Hepatocyte (in vitro differentiated cells): ENCODE data around the gene OCA2. TPM values are rescaled to one million over a fixed set of nuclear protein-coding genes. Genes with fewer than 3 reads are reported as not detected.

Experiments used
- DNase-seq: peaks from one replicate; pipeline ENCODE4 v3.0.0-alpha.2; 2016; ENCODE audit warnings: low spot score
- H2AFZ ChIP-seq: fragments of 200-600 bp; sonication (generic); 2 replicates; pipeline ENCODE4 v1.6.0; 2016; ENCODE audit warnings: antibody characterized with exemption, mild to moderate bottlenecking
- H3K27ac ChIP-seq: fragments of 200-600 bp; sonication (generic); 2 replicates; pipeline ENCODE4 v1.5.1; 2016; ENCODE audit warnings: mild to moderate bottlenecking
- H3K27me3 ChIP-seq: fragments of 200-600 bp; sonication (generic); 2 replicates; pipeline ENCODE4 v1.6.1; 2016
- H3K36me3 ChIP-seq: fragments of 200-600 bp; sonication (generic); replicated peaks from 2 replicates; pipeline ENCODE4 v1.5.1; 2016; ENCODE audit warnings: low read depth; ENCODE audit not compliant: insufficient read depth
- H3K4me1 ChIP-seq: fragments of 200-600 bp; sonication (generic); 2 replicates; pipeline ENCODE4 v1.5.1; 2016; ENCODE audit warnings: mild to moderate bottlenecking, moderate library complexity; ENCODE audit not compliant: insufficient read depth
- H3K4me2 ChIP-seq: fragments of 200-600 bp; sonication (generic); 2 replicates; pipeline ENCODE4 v1.6.0; 2016
- H3K4me3 ChIP-seq: fragments of 200-600 bp; sonication (generic); 2 replicates; pipeline ENCODE4 v1.5.1; 2016; ENCODE audit warnings: mild to moderate bottlenecking
- H3K79me2 ChIP-seq: fragments of 200-600 bp; sonication (generic); 2 replicates; pipeline ENCODE4 v1.6.0; 2017; ENCODE audit warnings: mild to moderate bottlenecking
- H3K9me2 ChIP-seq: fragments of 200-600 bp; sonication (generic); replicated peaks from 2 replicates; pipeline ENCODE4 v1.6.0; 2017; ENCODE audit warnings: mild to moderate bottlenecking; ENCODE audit not compliant: insufficient read depth
- H3K9me3 ChIP-seq: fragments of 200-600 bp; sonication (generic); 2 replicates; pipeline ENCODE4 v1.5.1; 2016; ENCODE audit warnings: low read depth, mild to moderate bottlenecking
- H4K20me1 ChIP-seq: fragments of 200-600 bp; sonication (generic); 2 replicates; pipeline ENCODE4 v1.6.0; 2016; ENCODE audit warnings: mild to moderate bottlenecking; ENCODE audit not compliant: insufficient read depth, poor library complexity, severe bottlenecking
- CTCF ChIP-seq: fragments of 200-600 bp; sonication (generic); IDR thresholded peaks from 2 replicates; pipeline ENCODE4 v1.5.1; 2016; ENCODE audit warnings: antibody characterized with exemption, mild to moderate bottlenecking; ENCODE audit not compliant: poor library complexity
- EZH2 ChIP-seq: fragments of 200-600 bp; sonication (generic); IDR thresholded peaks from 2 replicates; pipeline ENCODE4 v1.6.1; 2016; ENCODE audit warnings: antibody characterized with exemption, mild to moderate bottlenecking, borderline replicate concordance
- EZH2phosphoT487 ChIP-seq: fragments of 200-600 bp; sonication (generic); IDR thresholded peaks from one replicate; pipeline ENCODE4 v1.6.1; 2018; ENCODE audit warnings: antibody characterized with exemption, mild to moderate bottlenecking, low read depth, moderate library complexity; ENCODE audit not compliant: unreplicated experiment, severe bottlenecking
- WGBS: methylation state at CpG from one replicate; pipeline ENCODE4 v1.1.6; 2016; ENCODE audit warnings: low lambda C conversion rate; ENCODE audit errors: missing lambda C conversion rate; 5-methylcytosine and 5-hydroxymethylcytosine counted together
- polyA plus RNA-seq: library from polyadenylated mRNA; unstranded; fragments of >200 nt; fragmentation: Nextera tagmentation; extraction: Ambion mirVana; gene quantifications from 2 replicates; pipeline ENCODE4 v1.2.1, GENCODE V29; 2016
- total RNA-seq: library from RNA; depleted of rRNA; stranded (reverse); fragments of >200 nt; gene quantifications from 2 replicates; pipeline ENCODE4 v1.2.3, GENCODE V29; 2014

OCA2 gene
- total and polyA plus RNA-seq, 2 experiments from 2014 or later, result 25.1 to 27.7 TPM

- Histone ChIP-seq H3K9me2 (no peaks in the 10 kb centered on the region), H3K4me3 (no peak overlapping the region), H3K9me3 (no peaks in the 10 kb centered on the region), H4K20me1 (no peaks in the 10 kb centered on the region), H3K27me3 (no peaks in the 10 kb centered on the region), H3K79me2 (no peaks in the 10 kb centered on the region), H3K4me1 (no peaks in the 10 kb centered on the region), H2AFZ (no peak overlapping the region), H3K36me3 (no peaks in the 10 kb centered on the region), H3K27ac (no peak overlapping the region), H3K4me2 (no peak overlapping the region)
- DNase-seq, result no peak
- no peak for TF ChIP-seq EZH2phosphoT487
- TF ChIP-seq EZH2, result no peak
- TF ChIP-seq CTCF, result no peak
- 97% methylated on average over 12 of the region's 12 CpGs for WGBS
Observed at GRCh38 chr15:28027714-28028076, 71.4 kb downstream of the OCA2 start.

GRCh38 chr15:28026764-28027713 lies 72.1 kb downstream of the OCA2 start:
- H3K36me3 ChIP-seq, result no peaks in the 10 kb centered on the region

GRCh38 chr15:28026221-28026620 lies 72.9 kb downstream of the OCA2 start:
- no peaks in the 10 kb centered on the region for H3K79me2 ChIP-seq
- H3K27ac ChIP-seq, result no peak overlapping the region
- H3K4me3 ChIP-seq, result no peak overlapping the region
- H3K27me3 ChIP-seq, result no peaks in the 10 kb centered on the region
- no peaks in the 10 kb centered on the region for H4K20me1 ChIP-seq
- H3K4me1 ChIP-seq, result peaks cover 4% of the 10 kb centered on the region
- 97% methylated on average over 9 of the region's 9 CpGs for WGBS
- H3K9me3 ChIP-seq, result no peaks in the 10 kb centered on the region
- H3K9me2 ChIP-seq, result no peaks in the 10 kb centered on the region
- H2AFZ ChIP-seq, result no peak overlapping the region
- H3K4me2 ChIP-seq, result no peak overlapping the region
- no peak for DNase-seq
- H3K36me3 ChIP-seq, result no peaks in the 10 kb centered on the region
- TF ChIP-seq CTCF (no peak), EZH2phosphoT487 (no peak)

More at GRCh38 chr15:28026764-28027713, 72.1 kb downstream of the OCA2 start:
- no peak for TF ChIP-seq EZH2
- TF ChIP-seq CTCF, result no peak
- no peak for TF ChIP-seq EZH2phosphoT487
- Histone ChIP-seq H3K9me3 (no peaks in the 10 kb centered on the region), H3K27me3 (no peaks in the 10 kb centered on the region), H3K4me3 (no peak overlapping the region), H3K4me2 (no peak overlapping the region), H3K79me2 (no peaks in the 10 kb centered on the region), H4K20me1 (no peaks in the 10 kb centered on the region), H3K4me1 (peaks cover under 1% of the 10 kb centered on the region), H3K9me2 (no peaks in the 10 kb centered on the region), H3K27ac (no peak overlapping the region), H2AFZ (no peak overlapping the region)
- DNase-seq, result no peak
- WGBS, result 94% methylated on average over 33 of the region's 45 CpGs
